GM21390 (cell line): ENCODE results near the gene VWA3B.
"Not testable (repeated sequence)": the region's sequence is repeated elsewhere in the genome, so short reads cannot be mapped to it uniquely, and the experiment has no call there.

Experiments used
- ATAC-seq: cut with Tn5 transposase; IDR thresholded peaks from one replicate; pipeline ENCODE4 v1.9.1; 2021; ENCODE audit not compliant: unreplicated experiment

Gene VWA3B

DNA sequence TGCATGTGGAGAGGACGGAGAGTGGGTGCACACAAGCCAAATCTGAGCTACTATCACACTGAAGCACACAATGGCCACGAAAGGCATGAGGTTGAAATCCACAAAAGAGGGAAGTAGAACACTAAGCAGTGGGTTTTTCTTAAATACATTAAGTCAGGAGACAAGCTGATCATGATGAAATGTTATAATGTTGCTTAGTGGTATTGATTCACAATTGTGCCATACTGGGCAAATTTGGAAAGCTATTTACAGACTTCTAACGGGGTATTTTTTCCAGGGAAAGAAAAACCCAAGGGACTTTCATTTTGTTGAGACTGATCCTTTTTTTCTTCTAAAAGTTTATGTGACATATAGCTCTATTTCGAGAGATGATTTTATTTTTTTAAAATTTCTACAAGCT is 158.5 kb downstream of the VWA3B start:
- ATAC-seq = no peak

DNA sequence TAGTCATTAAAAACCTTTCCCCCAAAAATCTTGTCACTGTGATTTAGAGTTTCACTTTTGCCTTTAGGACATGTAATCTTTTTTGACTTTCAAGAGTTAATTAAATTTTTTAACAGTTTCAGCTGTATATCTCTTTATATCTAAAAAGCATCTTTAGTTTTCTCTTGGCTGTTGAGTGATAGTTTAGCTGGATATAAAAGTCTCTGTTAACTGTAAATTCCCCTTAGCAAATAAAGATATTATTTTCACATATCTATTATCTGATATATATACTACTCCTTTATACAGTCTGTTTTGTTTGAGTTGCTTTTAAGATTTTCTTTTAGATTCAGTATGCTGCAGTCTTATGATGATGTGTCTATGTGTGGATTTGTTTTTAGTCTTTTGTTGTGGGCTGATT is 160.4 kb downstream of the VWA3B start:
- ATAC-seq = no peak

DNA sequence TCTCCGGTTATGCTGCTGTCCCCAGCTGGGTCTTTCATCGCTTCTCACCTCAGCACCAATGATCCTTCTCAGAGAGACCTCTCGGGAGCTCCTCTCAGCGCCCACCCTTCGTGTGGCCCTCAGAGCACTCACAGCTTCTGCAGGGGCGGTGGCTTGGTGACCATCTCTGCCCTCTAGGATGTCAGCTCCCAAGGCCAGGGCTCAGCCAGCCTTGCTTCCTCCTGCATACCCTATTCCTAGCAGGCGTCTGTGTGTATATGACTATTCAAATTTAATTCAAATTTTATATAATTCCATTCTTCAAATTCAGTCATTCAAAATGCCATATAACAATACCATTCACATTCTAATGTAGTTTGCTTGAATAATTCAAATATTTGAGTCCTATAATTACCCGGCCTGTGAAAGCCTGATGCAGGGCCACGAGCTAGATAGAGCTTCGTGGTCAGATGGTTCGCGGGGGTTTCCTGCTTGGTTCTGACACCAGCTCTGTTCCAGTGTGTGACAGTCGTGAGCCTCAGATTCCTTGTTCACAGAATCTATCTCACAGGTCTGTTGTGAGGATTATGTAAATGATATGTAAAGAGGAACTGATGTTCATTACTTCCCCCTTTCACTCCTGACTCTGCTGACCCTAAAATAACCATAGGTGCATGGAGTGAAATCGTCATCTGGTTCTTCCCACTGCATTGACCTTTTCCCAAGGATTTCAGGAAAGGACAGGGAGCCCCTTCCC is 165.2 kb downstream of the VWA3B start:
- no peak for ATAC-seq

DNA sequence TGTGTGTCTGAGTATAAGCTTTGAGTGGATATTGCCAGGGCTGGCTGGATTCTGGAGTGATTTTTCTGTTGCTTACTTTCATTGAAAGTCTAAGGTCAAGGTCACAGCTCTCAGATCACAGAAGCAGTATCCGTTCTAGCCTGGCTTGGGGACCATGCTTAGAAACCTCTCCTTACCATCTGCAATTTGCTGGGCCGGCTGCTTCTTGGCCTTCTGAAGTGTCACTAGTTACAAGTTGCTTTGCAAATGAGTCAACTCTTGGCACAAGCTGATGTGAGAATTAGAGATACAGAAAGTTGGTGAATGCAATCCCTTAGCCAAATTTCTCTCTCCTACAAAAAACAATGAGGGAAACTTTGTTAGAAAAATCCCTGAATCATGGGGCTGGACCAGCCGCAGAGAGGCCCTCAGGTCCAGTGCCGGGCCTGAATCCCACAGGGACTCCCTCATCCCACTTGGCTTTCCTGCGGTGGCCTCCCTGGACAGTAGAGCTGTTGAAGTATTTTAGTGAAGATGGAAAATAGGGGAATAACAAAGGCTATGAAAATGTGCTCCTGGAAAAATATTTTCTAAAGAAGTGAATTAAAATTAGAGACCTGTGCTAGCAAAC is 166.6 kb downstream of the VWA3B start:
- no peak for ATAC-seq

DNA sequence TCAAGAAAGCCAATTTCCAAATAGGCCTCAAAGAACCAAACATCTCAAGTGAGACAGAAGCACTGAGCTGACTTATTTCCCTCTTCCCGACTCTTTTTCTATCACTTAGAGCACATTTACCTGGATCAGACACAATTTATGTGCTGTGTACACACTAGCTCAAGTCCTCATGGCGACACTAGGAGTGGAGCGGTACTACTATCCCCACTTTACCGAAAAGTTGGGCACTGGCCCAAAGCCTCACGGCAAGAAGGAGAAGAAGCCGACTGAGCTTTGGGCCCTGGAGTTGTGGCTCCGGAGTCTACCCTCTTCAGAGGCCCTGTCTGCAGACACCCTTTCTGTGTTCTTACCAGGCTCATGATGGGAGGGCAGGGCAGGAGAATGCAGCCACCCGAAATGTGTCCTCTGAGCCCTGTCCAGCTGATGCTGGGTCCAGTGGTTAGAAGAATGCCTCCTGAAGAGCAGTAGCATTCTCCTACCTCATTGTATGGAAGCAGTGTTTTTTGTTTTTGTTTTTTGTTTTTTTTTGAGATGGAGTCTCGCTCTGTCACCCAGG is 167.6 kb downstream of the VWA3B start:
- no peak for ATAC-seq

DNA sequence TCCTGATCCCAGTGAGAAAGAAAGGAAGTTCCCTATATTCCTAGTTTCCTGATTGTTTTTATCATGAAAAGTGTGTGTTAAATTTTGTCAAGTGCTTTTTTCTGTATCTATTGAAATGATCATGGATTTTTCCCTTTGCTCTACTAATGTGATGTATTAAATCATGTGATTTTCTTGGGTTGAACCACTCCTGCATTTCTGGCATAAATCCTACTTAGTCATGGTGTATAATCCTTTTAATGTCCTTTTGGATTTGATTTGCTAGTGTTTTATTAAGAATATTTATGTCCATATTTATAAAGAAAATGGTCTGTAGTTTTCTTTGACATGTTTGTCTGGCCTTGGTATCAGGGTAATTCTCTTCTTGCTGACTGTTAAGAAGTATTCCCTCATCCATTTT is 171.9 kb downstream of the VWA3B start:
- ATAC-seq = no peak

DNA sequence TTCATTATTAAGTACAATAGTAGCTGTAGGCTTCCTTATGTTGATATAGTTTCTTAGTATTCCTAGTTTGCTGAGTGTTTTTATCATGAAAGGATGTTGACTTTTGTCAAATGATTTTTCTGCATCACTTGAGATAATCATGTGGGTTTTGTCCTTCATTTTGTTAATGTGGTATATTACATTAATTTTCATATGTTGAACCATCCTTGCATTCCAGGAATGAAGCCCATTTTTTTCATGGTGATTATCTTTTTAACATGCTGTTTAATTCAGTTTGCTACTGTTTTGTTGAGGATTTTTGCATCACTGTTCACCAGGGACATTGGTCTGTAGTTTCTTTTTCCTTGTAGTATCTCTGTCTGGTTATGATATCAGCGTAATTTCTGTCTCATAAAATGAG is 176.4 kb downstream of the VWA3B start:
- no peak for ATAC-seq

DNA sequence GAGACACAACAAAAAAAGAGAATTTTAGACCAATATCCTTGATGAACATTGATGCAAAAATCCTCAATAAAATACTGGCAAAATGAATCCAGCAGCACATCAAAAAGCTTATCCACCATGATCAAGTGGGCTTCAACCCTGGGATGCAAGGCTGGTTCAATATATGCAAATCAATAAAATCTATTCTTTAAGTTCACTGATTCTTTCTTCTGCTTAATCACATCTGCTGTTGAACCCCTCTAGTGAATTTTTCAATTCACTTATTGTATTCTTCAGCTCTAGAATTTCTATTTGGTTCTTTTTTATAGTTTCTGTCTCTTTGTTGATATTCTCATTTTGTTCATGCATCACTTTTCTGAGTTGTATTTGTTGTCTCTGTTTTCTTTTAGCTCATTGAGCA is 181.3 kb downstream of the VWA3B start:
- not testable (repeated sequence) for ATAC-seq

DNA sequence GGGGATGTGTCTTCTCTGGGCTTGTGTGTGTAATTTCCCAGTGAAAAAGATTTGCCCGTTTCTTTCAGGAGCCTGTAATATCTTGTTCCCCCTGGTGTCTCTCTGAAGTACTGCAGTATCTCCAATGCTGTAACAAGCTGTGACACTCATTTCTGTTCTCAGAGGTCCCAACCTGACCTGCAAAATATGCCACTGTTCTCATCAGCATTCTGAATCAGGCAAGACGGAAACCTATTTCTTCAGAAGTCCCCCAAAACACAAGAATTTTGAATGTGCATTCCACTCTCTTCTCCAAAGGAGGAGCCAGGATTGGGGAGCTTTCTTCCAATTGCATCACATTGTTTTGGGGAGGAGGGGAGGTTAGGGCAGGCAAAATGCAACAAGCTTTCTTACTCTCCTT is 182.3 kb downstream of the VWA3B start:
- no peak for ATAC-seq

DNA sequence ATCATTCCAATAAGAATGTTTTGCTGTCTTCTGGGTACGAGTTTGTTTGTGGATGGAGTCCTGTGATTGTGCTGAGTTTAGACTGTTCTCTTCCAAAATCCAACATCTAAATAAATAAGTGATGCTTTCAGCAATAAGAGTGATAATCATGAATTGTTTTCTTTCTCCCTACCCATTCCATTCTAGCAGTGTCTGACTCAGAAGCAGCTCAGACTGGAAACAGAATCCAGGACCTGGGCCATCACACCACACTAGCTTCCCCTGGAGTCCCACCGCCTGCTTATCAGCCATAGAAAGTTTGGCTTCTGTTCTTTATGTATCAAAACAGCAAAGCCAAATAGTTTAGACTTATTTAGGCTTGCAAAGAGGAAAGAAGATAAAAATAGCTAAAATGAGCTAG is 182.9 kb downstream of the VWA3B start:
- no peak for ATAC-seq

DNA sequence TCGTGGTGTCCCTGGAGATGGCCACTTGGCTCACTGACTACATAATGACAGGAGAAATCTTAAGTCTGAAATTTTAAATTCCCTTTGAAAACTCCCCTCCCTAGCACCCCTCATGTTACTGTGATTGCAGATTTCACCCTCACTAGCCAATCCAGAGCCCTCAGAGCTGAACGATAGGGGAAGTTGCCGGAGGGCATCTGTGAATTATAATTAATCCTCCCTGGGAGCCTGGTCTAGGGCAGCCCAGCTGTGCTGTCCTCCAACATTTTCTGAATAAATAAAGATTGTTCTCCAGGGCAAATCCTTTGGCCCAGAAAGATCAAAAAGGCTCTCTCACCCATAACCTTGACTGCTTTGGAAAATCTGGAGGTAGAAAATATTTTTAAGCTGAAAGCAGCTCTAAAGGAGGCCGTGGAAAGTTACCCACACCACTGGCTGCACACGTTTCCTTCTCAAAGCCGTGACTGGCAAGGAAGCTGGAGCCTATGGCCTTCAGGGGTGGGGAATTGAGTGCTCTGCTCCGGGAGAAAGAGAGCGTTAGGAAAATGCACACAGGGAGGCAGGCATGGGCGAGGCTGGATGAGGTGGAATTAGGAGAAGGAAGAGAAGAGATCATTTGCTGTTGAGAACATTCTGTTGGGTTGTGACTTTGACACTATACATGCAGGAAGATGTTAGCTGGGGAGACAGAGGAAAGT is 190.3 kb downstream of the VWA3B start:
- no peak for ATAC-seq

DNA sequence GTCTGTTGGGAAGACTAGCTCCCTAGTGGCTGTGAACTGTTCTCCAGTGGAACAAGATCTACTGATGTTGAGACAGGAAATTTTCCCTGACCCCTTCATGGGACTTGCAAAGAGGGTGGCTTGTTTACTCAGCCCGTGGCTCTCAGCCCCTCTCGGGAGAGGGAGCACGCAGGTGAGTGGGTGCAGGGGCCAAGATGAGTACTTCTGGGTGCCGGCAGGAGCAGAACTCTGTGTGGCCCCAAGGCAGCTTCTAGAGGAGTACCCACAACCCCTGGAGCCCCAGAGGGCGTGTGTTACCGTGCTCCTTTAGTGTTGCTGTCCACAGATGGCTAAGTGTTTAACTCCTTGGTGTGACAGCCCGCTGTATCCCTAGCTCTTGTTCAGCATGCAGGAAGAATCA is 191.1 kb downstream of the VWA3B start:
- ATAC-seq = no peak

DNA sequence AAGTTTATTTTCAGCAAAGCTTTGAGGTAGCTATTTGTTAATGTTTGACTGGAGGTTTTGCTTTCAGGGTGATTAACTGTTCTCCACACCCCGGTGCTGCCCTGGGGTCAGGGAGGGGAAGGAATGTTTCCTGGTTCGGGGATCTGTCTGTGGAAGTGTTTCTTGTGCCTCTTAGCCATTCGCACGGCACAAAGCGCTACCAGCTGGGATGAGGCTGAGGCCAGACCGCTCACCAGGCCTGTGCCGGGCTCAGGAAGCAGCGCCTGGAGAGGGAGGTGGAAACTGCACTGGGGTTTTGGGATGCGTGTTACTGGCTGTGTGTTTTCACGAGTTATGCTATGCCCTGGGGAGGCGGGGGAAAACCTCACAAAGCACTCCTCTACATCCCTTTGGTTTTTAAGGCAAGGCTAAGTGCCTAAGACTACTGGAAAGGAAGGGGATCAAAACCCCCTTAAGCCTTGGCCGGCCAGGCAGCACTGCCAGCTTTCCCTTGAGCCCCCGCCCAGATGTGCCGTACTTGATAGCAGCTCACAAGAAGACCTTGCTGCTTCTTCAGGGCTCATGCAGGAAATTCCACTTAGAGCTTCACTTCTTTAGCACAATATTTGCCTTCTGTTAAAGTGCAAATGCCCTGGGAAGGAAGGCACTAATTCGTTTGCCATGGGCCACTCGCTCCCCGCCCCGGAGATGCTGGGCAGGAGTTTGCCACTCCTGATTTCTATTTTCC is 193.6 kb downstream of the VWA3B start:
- no peak for ATAC-seq

DNA sequence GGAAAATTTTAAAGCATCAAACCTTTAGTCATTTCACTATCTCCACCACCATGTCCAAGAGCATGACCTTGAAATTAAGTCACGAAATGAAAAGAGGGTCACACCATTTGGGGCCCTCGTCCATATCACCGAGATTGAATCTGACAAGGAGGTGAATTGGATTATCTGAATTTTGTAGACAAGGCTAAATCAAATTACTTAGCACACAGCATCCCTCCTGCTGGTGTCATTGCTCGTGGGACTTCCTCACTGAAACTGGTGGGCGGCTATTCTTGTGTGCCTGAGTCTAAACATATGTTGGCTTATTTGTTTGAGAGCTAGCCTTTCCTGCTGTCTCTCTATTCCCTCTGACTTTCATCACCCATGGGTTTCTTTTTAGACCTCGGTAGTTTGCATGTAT is 194.6 kb downstream of the VWA3B start:
- no peak for ATAC-seq

DNA sequence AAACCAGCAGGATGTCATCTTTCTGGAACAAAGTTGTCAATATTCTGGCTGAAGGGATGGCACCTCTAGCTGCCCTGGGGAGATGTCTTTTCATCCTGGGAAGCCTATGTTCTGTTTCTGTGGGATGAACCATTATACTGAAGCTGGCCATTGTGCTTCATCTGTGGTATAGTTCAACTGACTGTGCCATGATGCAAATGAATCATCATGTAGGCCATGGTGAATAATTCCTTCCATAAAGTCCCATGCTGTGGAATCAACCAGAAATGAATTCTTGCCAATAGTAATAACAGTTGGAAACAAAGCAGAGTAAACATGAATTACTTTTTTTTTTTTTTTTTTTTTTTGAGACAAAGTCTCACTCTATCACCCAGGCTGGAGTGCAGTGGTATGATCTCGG is 195.1 kb downstream of the VWA3B start:
- no peak for ATAC-seq

DNA sequence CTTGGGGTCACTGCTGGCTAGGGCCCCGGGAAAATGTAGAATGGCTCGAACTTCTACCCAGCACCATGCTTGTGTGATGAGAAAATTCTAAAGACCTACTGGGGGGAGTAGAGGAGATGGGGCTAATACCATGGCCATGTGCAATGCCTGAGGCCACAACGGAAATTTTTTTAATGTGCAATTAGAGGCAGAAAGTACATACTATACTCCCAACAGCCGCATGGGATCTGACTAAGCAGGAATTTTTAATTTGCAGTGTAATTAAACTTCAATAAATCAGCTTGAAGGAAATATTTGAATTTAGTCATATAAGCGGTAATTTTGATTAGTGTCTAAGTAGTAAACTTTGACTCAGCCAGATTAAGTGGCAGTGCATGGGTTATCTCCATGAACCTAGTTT is 206.1 kb downstream of the VWA3B start:
- no peak for ATAC-seq

DNA sequence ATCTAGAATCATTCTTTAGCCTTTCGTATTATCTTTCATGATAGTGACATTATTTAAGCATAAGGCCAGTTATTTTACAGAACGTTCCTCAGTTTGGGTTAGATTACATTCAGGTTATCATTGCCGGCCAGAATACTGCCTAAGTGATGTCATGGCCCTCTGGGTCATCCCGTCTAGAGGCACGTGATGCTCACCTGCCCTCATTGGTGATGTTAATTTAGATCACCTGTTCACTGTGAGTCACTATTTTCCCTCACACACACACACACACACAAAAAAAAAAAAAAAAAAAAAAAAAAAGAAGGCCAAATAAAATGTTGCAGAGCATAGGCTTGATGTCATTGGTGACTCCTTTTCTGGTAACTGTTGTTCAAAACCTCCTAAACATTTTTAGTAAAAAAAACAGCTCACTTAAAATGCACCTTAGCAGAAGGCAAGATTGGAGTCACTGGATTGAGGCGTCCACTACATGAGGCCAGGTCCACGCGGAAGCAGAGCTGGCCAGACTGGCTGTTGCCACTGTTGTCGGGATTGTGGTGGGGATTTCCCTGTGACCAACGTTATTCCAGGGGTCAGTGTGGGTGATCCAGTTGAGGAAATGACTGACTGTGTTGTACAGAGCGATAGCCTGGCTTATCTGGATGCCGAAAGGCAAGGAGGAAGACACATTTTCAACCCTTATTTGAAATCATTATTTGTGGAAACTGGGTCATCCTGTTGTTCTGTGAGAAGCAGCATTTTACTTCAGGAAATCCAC is 207.1 kb downstream of the VWA3B start:
- ATAC-seq = no peak

DNA sequence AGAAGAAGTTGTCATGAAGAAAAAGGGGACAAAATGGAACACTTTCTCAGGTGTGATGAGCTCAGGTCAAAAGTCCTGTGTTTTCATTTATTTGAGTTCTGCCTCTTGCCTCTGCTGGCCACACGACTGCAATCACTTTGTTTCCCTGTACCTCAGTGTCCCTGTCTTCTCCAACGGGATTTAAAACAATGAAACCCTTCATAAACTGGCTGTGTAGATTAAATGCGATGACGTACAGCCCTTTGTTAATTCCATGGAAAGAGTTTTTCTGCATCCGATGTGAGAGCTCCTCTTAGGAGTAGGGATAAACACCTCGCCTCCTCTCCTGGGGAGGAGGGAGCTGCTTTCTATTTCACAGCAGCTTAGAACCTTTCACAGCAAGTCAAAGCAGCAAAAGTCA is 207.7 kb downstream of the VWA3B start:
- ATAC-seq = no peak

DNA sequence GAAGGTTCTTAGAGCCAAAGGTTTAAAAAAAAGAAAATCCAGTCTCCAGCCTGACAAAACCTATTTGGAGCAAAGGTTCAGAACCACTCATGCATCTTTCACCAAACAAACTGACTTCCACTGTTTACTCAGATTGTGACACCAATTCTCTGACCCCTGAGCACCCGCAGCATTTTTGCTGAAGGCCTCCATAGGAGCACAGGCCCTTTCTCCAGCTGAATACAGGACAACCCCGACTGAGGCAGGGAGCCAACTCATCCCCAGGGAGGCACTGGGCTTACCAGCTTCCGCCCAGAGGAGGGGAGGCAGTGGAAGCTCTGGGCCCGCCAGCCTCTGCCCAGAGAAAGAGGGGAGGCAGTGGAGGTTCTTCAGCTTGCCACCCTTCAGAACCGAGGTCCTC is 208.3 kb downstream of the VWA3B start:
- ATAC-seq = no peak

DNA sequence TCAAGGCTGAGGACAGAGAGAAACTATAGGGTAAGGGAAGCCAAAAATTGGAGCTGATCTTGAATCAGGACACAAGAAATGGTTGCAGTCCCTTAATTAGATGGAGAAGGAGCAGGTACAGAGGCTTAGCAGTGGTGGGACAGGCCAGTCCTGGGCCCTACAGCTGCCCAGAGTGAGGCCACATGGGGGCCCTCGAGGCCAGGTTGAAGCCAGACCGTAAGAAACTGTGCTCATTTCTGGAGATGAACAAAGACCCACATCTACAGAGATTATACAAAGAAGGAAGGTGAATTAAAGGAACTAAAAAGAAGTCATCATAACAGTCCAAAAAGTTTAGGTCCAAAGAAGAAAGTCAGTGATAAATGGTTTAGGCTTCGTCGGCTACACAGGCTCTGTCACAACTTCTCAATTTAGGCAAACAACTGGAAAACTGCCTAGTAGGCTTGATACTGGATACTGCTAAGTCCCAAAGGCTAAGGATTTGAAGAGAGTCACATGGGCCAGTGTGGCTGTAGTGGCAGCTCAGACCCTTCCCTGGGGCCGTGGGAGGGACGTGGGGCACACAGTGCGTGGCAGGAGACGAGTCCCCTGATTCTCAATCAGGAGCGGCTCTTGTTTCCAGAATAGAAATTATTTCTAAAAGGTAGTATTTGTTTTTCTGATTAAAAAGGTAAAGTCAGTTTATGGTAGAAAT is 208.9 kb downstream of the VWA3B start:
- no peak for ATAC-seq
